H1 (cell line): Measurements from ENCODE around the gene ZNF232. TPM values are rescaled to one million over a fixed set of nuclear protein-coding genes. Genes with fewer than 3 reads are reported as not detected.
"Not testable (repeated sequence)": the region's sequence is repeated elsewhere in the genome, so short reads cannot be mapped to it uniquely, and the experiment has no call there.

Source experiments
- CTCF ChIA-PET: fragments of 300-600 bp; sonication (Branson Sonifier 250); formaldehyde crosslinking; loops from one replicate; lab custom pipeline; 2021; ENCODE audit not compliant: partially characterized antibody; lab: Charles Lee
- POLR2A ChIA-PET: fragments of 300-600 bp; sonication (Branson Sonifier 250); formaldehyde crosslinking; loops from one replicate; lab custom pipeline; 2021; ENCODE audit warnings: inconsistent platforms; ENCODE audit not compliant: partially characterized antibody; lab: Charles Lee
- DNase-seq, 2 experiments: peaks; one replicate each; pipeline versions ENCODE4 v3.0.0 to v3.0.0-alpha.2; 2010 to 2022; ENCODE audit warnings: low spot score in 2 of 2, low read depth in 1 of 2, mixed read lengths in 1 of 2
- FAIRE-seq: peaks from 2 replicates; lab custom pipeline; 2011; peaks lifted over from hg19 to GRCh38; lab: Jason Lieb, UNC
- H2AFZ ChIP-seq: 2 replicates; pipeline ENCODE4 v1.8.1; 2012; ENCODE audit warnings: low read length, inconsistent platforms
- H2AK5ac ChIP-seq: 2 replicates; pipeline ENCODE4 v1.6.1; 2013; ENCODE audit warnings: low read depth, low read length
- H2BK120ac ChIP-seq: replicated peaks from 2 replicates; pipeline ENCODE3; 2013; ENCODE audit warnings: low read depth, low read length, inconsistent platforms
- H2BK12ac ChIP-seq: 2 replicates; pipeline ENCODE4 v1.6.1; 2013; ENCODE audit warnings: low read depth, low read length
- H2BK15ac ChIP-seq: 2 replicates; pipeline ENCODE4 v1.6.1; 2013; ENCODE audit warnings: low read length
- H2BK20ac ChIP-seq: 2 replicates; pipeline ENCODE4 v1.6.1; 2013; ENCODE audit warnings: low read length
- H2BK5ac ChIP-seq: 2 replicates; pipeline ENCODE4 v1.6.1; 2013; ENCODE audit warnings: low read depth, low read length
- H3K14ac ChIP-seq: 2 replicates; pipeline ENCODE4 v1.6.1; 2013; ENCODE audit warnings: inconsistent platforms; ENCODE audit not compliant: insufficient read length
- H3K18ac ChIP-seq: 2 replicates; pipeline ENCODE4 v1.6.1; 2013; ENCODE audit warnings: low read length; ENCODE audit errors: extremely low read depth
- H3K23ac ChIP-seq: 2 replicates; pipeline ENCODE4 v1.6.1; 2013; ENCODE audit warnings: inconsistent platforms; ENCODE audit not compliant: insufficient read length
- H3K23me2 ChIP-seq: 2 replicates; pipeline ENCODE4 v1.6.1; 2013; ENCODE audit warnings: low read depth, low read length
- H3K27ac ChIP-seq: 2 replicates; pipeline ENCODE4 v1.6.1; 2011; ENCODE audit warnings: low read depth, low read length, inconsistent platforms
- H3K27me3 ChIP-seq, 4 experiments: replicated peaks in 1 of 4; 1 replicate in 1 of 4; 2 replicates in 3 of 4; pipeline versions ENCODE4 v1.6.1 to v1.8.1; 2011 to 2013; ENCODE audit warnings: low read length in 3 of 4, mild to moderate bottlenecking in 3 of 4, inconsistent platforms in 2 of 4, mixed read lengths in 2 of 4, moderate library complexity in 1 of 4; ENCODE audit not compliant: control insufficient read depth in 3 of 4, insufficient read depth in 3 of 4; ENCODE audit errors: extremely low read depth in 1 of 4
- H3K36me3 ChIP-seq, 4 experiments: 2 replicates each; pipeline versions ENCODE4 v1.6.1 to v1.8.1; 2011 to 2013; ENCODE audit warnings: mild to moderate bottlenecking in 4 of 4, low read length in 3 of 4, moderate library complexity in 2 of 4, control low read depth in 1 of 4, inconsistent platforms in 1 of 4; ENCODE audit not compliant: insufficient read depth in 4 of 4, control insufficient read depth in 2 of 4
- H3K4ac ChIP-seq: replicated peaks from 2 replicates; pipeline ENCODE3; 2013; ENCODE audit warnings: low read length, low read depth, mixed read lengths, inconsistent platforms; ENCODE audit not compliant: insufficient read length
- H3K4me1 ChIP-seq, 4 experiments: replicated peaks in 1 of 4; 1 replicate in 1 of 4; 2 replicates in 3 of 4; pipeline versions ENCODE4 v1.6.1 to v1.8.1; 2011 to 2013; ENCODE audit warnings: low read length in 3 of 4, inconsistent platforms in 2 of 4, mixed read lengths in 1 of 4; ENCODE audit not compliant: insufficient read depth in 4 of 4, control insufficient read depth in 3 of 4
- H3K4me2 ChIP-seq, 2 experiments: 2 replicates each; pipeline versions ENCODE4 v1.6.1 to v1.8.1; 2011 to 2013; ENCODE audit warnings: low read depth in 2 of 2, low read length in 2 of 2, control low read depth in 1 of 2, inconsistent platforms in 1 of 2, mild to moderate bottlenecking in 1 of 2; ENCODE audit not compliant: insufficient read depth in 1 of 2
- H3K4me3 ChIP-seq, 4 experiments: fragments of 200-600, 300-600 bp in 1 of 4; sonication (generic), shearing (Covaris generic), sonication (Bioruptor Twin) in 1 of 4; 2 replicates each; pipeline versions ENCODE4 v1.5.1 to v1.8.1; 2011 to 2016; ENCODE audit warnings: low read length in 4 of 4, low read depth in 3 of 4, control low read depth in 2 of 4, inconsistent platforms in 2 of 4, mild to moderate bottlenecking in 2 of 4, mixed read lengths in 1 of 4, moderate library complexity in 1 of 4; ENCODE audit not compliant: insufficient read depth in 2 of 4; ENCODE audit errors: extremely low read depth in 1 of 4
- H3K56ac ChIP-seq: replicated peaks from 2 replicates; pipeline ENCODE3; 2013; ENCODE audit warnings: low read depth, mild to moderate bottlenecking, mixed read lengths, low read length, inconsistent platforms; ENCODE audit not compliant: insufficient read length
- H3K79me1 ChIP-seq: 2 replicates; pipeline ENCODE4 v1.6.1; 2013; ENCODE audit warnings: low read depth, low read length, control low read depth
- H3K79me2 ChIP-seq, 2 experiments: 2 replicates each; pipeline versions ENCODE4 v1.6.1 to v1.8.1; 2012 to 2013; ENCODE audit warnings: low read length in 2 of 2, mild to moderate bottlenecking in 2 of 2, inconsistent platforms in 1 of 2; ENCODE audit not compliant: insufficient read depth in 2 of 2, control insufficient read depth in 1 of 2
- H3K9ac ChIP-seq, 4 experiments: replicated peaks in 1 of 4; 1 replicate in 1 of 4; 2 replicates in 3 of 4; pipeline versions ENCODE4 v1.6.1 to v1.8.1; 2011 to 2013; ENCODE audit warnings: low read depth in 3 of 4, low read length in 3 of 4, control low read depth in 2 of 4, mild to moderate bottlenecking in 2 of 4, moderate library complexity in 2 of 4, inconsistent platforms in 1 of 4; ENCODE audit errors: extremely low read depth in 1 of 4
- H3K9me3 ChIP-seq, 2 experiments: 2 replicates each; pipeline versions ENCODE4 v1.6.1 to v1.8.1; 2012 to 2013; ENCODE audit warnings: mild to moderate bottlenecking in 2 of 2, moderate library complexity in 2 of 2, control low read depth in 1 of 2, inconsistent platforms in 1 of 2, low read depth in 1 of 2, low read length in 1 of 2, mixed read lengths in 1 of 2; ENCODE audit not compliant: insufficient read depth in 2 of 2
- H4K20me1 ChIP-seq, 2 experiments: replicated peaks in 1 of 2; 2 replicates each; pipeline versions ENCODE3 to v1.8.1; 2011 to 2013; ENCODE audit warnings: inconsistent platforms in 2 of 2, low read length in 2 of 2, mild to moderate bottlenecking in 1 of 2; ENCODE audit not compliant: insufficient read depth in 2 of 2, control insufficient read depth in 1 of 2
- H4K5ac ChIP-seq: 2 replicates; pipeline ENCODE4 v1.6.1; 2013; ENCODE audit warnings: low read length, low read depth, mixed read lengths, inconsistent platforms; ENCODE audit not compliant: insufficient read length
- H4K8ac ChIP-seq: 2 replicates; pipeline ENCODE4 v1.8.0; 2013; ENCODE audit warnings: mild to moderate bottlenecking, moderate library complexity, low read length, inconsistent platforms; ENCODE audit not compliant: insufficient read depth; ENCODE audit errors: extremely low read depth
- H4K91ac ChIP-seq: replicated peaks from 2 replicates; pipeline ENCODE3; 2013; ENCODE audit warnings: low read length, mixed read lengths, inconsistent platforms; ENCODE audit not compliant: insufficient read length
- whole genome bisulfite sequencing, 2 experiments: shearing (Covaris generic) in 1 of 2; methylation state at CpG; one replicate each; pipeline versions ENCODE4 v1.1.6 to v1.1.7; 2013 to 2015; ENCODE audit warnings: low lambda C conversion rate in 2 of 2, mixed read lengths in 2 of 2, inconsistent platforms in 1 of 2, low coverage in 1 of 2, missing lambda C conversion rate in 1 of 2; ENCODE audit not compliant: insufficient replicate concordance in 2 of 2, insufficient coverage in 1 of 2, insufficient read length in 1 of 2; ENCODE audit errors: extremely low coverage in 1 of 2, missing lambda C conversion rate in 1 of 2; 5-methylcytosine and 5-hydroxymethylcytosine counted together
- polyA plus RNA-seq, 7 experiments: library from polyadenylated mRNA; depleted of rRNA in 3 of 7; stranded (reverse) in 5 of 7; unstranded in 2 of 7; fragments of >200 nt in 5 of 7; fragments of 200-250 nt in 2 of 7; gene quantifications; 1 replicate in 5 of 7; 2 replicates in 1 of 7; 4 replicates in 1 of 7; pipeline versions ENCODE4 v1.2.1 to v1.2.3, GENCODE V29; 2011 to 2013; ENCODE audit warnings: missing spikeins in 2 of 7, mixed read lengths in 2 of 7
- total RNA-seq: library from RNA; stranded (reverse); fragmentation: NEBNext Ultra II Directional; extraction: Animal tissue kit (Norgen Biotek cat#: 25700); gene quantifications from 2 replicates; pipeline ENCODE4 v1.2.1, GENCODE V29; 2021

The ZNF232 gene
- total and polyA plus RNA-seq, 2 of the 8 experiments (the other 6 are each of a cell fraction or from before 2014, with no cell fraction given): 11.1 to 41.0 TPM

DNA sequence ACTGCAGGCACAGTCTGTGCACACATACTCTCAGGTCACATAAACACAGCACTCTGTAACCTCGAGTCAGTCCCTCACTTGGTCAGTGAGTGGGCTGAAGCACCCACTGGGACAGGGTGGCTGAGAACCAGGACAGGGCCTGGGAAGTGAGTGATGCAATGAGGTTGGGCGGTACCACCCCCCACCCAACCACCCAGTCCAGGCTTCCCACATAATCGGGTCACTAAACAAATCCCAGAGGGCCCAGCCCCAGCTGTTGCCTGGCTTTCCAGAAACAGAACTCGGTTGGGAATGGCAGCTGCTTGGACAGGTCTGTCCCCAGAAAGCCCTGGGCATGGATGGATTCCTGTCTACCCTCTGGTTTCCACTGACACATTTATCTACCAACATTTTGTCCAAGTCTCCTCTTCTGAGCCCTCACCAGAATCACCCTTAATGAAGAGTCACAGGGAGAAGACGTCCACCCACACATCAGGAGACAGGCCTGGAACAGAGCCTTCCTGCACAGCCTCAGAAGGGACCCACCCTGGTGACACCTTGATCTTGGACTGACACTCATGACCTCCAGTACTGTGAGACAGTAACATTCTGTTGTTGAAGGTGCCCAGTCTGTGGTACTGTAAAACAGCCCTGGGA is 12.6 kb upstream of the ZNF232 start:
- H2AFZ ChIP-seq, H3K27ac ChIP-seq, H3K4ac ChIP-seq, H3K4me2 ChIP-seq, H2BK20ac ChIP-seq, H2BK120ac ChIP-seq, H4K8ac ChIP-seq, H3K9me3 ChIP-seq, H4K91ac ChIP-seq, H2BK5ac ChIP-seq, H3K79me2 ChIP-seq, H3K36me3 ChIP-seq, H3K23ac ChIP-seq, H2BK15ac ChIP-seq, H3K79me1 ChIP-seq, H3K18ac ChIP-seq, H3K4me3 ChIP-seq, H3K23me2 ChIP-seq, H3K14ac ChIP-seq, H3K4me1 ChIP-seq, H4K20me1 ChIP-seq, POLR2A ChIA-PET, DNase-seq, H4K5ac ChIP-seq, H3K56ac ChIP-seq, FAIRE-seq, H3K9ac ChIP-seq: not testable (repeated sequence)
- H3K27me3 ChIP-seq: peaks cover 0 to 26% (median 14%) of the 10 kb centered on the region in 4 experiments; a peak in 6 of 7 replicates
- H2AK5ac ChIP-seq: peak overlapping the region; percentile 98; the same call in 1 of the 2 replicates
- CTCF ChIA-PET: interaction anchor here (1.0 kb wide), 1 partner anchor 107 kb away, joined by 3 read pairs; no protein-coding TSS in a partner anchor
- peak overlapping the region; percentile 71; the same call in 1 of the 2 replicates for H2BK12ac ChIP-seq
- 91% methylated on average over 5 of the region's 5 CpGs; no CpG with 5 or more reads in 1 of the 2 experiments for WGBS, 2 experiments
